IPS-15b (cell line): Measurements from ENCODE around the gene RBM48.
A peak's percentile ranks its signal among the peaks of the same experiment; 100 is the strongest.
"Not testable (repeated sequence)": the region's sequence is repeated elsewhere in the genome, so short reads cannot be mapped to it uniquely, and the experiment has no call there.

Source experiments
- H3K27me3 ChIP-seq: one replicate; pipeline ENCODE4 v1.6.1; 2013; ENCODE audit warnings: low read length; ENCODE audit not compliant: control insufficient read depth, insufficient read depth
- H3K36me3 ChIP-seq: one replicate; pipeline ENCODE4 v1.6.1; 2013; ENCODE audit warnings: low read length; ENCODE audit not compliant: control insufficient read depth, insufficient read depth
- H3K4me1 ChIP-seq: one replicate; pipeline ENCODE4 v1.6.1; 2013; ENCODE audit warnings: mild to moderate bottlenecking, low read length; ENCODE audit not compliant: control insufficient read depth, insufficient read depth
- H3K4me3 ChIP-seq: one replicate; pipeline ENCODE4 v1.5.1; 2013; ENCODE audit warnings: low read depth, low read length
- H3K9ac ChIP-seq: one replicate; pipeline ENCODE4 v1.6.1; 2013; ENCODE audit warnings: low read depth, mild to moderate bottlenecking, low read length
- H3K9me3 ChIP-seq: one replicate; pipeline ENCODE4 v1.6.1; 2013; ENCODE audit warnings: mild to moderate bottlenecking, low read length; ENCODE audit not compliant: control insufficient read depth, insufficient read depth

RBM48 gene

DNA sequence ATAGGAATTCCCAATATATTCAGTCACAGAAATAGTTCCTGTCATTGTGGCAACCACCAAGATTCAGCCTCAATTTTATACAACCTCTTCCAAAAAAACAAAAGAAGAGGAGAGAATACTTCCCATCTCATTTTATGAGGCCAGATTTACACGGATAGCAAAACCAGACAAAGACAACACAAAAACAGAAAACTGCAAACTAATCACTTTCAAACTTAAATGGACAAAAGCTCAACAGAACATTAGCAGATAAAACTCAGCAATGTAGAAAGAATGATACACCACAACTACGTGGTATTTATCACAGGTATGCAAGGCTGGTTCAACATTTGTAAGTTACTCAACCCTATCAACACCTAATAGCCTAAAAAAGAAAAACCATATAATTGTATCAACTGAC, 22.2 kb upstream of the RBM48 start:
- Histone ChIP-seq H3K36me3 (peaks cover under 1% of the 10 kb centered on the region), H3K9ac (no peak overlapping the region), H3K27me3 (no peaks in the 10 kb centered on the region), H3K4me1 (no peaks in the 10 kb centered on the region), H3K9me3 (no peaks in the 10 kb centered on the region), H3K4me3 (no peak overlapping the region)

GRCh38 chr7:92508946-92509345, 19.6 kb upstream of the RBM48 start:
- H3K4me1 ChIP-seq, result no peaks in the 10 kb centered on the region
- no peak overlapping the region for H3K4me3 ChIP-seq
- H3K9ac ChIP-seq, result no peak overlapping the region
- H3K36me3 ChIP-seq, result no peaks in the 10 kb centered on the region
- no peaks in the 10 kb centered on the region for H3K9me3 ChIP-seq
- H3K27me3 ChIP-seq, result no peaks in the 10 kb centered on the region

DNA sequence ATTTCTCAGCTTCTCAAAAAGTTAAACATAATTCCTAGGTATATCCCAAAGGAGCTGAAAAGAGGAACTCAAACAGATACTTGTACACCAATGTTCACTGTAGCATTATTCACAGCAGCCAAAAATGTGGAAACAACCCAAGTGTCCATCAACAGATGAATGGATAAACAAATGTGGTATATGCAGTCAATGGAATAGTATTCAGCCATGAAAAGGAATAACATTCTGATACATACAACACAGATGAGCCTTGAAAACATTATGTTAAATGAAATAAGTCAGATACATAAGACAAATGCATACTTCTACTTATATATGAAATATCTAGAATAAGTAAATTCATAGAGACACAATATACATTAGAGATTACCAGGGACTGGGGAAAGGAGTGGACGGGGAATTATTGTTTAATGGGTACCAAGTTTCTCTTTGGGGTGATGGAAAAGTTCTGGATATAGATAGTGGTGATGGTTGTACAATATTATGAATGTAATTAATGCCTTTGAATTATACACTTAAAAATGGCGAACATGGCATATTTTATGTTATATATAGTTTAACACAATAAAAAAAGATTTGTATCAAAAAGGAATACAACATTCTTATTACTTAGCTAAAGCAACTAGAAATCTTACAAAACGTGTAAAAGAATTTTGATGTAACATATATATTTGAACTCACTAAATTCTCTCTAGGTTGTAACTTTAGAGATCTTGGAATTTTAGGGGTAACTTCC, 15.3 kb upstream of the RBM48 start:
- Histone ChIP-seq H3K9me3 (no peaks in the 10 kb centered on the region), H3K4me3 (no peak overlapping the region), H3K9ac (no peak overlapping the region), H3K36me3 (peaks cover 4% of the 10 kb centered on the region), H3K4me1 (no peaks in the 10 kb centered on the region), H3K27me3 (no peaks in the 10 kb centered on the region)

- Histone ChIP-seq H3K4me1 (no peaks in the 10 kb centered on the region), H3K9ac (no peak overlapping the region), H3K36me3 (peaks cover 7% of the 10 kb centered on the region), H3K4me3 (no peak overlapping the region), H3K9me3 (no peaks in the 10 kb centered on the region), H3K27me3 (no peaks in the 10 kb centered on the region)
Observed at GRCh38 chr7:92517631-92518030, 11.0 kb upstream of the RBM48 start.

- Histone ChIP-seq H3K27me3 (no peaks in the 10 kb centered on the region), H3K4me1 (no peaks in the 10 kb centered on the region), H3K36me3 (peaks cover 7% of the 10 kb centered on the region)
Observed at GRCh38 chr7:92520024-92520423, 8.6 kb upstream of the RBM48 start.

GRCh38 chr7:92523110-92523509, 5.5 kb upstream of the RBM48 start:
- H3K9me3 ChIP-seq, result no peaks in the 10 kb centered on the region
- H3K4me3 ChIP-seq, result no peak overlapping the region
- no peaks in the 10 kb centered on the region for H3K27me3 ChIP-seq
- peaks cover 3% of the 10 kb centered on the region for H3K36me3 ChIP-seq
- no peaks in the 10 kb centered on the region for H3K4me1 ChIP-seq
- no peak overlapping the region for H3K9ac ChIP-seq

More at GRCh38 chr7:92520024-92520423, 8.6 kb upstream of the RBM48 start:
- Histone ChIP-seq H3K9ac (no peak overlapping the region), H3K4me3 (no peak overlapping the region), H3K9me3 (no peaks in the 10 kb centered on the region)

DNA sequence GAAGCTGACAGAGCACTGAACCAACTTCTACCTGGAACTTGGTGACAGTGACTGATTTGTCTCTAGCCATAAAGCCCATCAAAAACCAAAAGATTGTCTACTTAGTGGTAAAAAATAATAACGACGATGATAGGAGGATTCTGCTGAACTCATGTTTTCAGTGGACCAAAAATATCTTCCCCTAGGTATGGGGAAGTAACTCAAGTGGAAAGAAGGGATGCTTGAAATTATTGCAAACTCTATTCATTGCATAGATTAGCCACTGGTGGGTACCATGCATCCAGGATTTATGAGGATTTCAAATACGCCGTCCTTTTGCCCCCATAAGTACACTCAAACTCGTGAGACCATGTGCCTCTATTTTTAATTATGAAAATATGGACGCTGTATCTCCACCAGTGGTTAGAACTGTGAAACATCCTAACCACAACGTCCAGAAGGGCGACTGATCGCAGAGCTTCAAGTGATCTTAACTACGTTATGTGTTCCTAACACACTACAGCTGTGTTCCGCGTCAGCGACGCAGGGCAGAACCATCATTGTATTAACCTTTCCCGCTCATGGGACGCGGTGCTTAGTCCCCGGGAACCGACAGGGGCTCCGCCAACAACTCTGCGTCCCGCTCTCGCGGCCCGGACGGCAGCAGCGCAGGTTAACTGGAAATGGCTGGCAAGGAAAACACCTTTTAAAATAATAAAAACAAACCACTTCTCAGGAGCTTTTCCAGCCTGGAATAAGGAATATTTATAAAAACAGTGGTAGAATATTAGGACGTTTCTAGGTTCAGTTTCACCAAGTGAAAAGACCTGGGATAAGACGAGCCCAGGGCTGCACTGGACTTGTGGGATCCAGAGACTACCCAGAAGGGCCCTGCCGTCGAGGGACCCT, 1.1 kb upstream of the RBM48 start:
- Histone ChIP-seq H3K36me3 (no peaks in the 10 kb centered on the region), H3K4me1 (no peaks in the 10 kb centered on the region)

GRCh38 chr7:92528958-92529264, 316 bp downstream of the RBM48 start:
- Histone ChIP-seq H3K9me3 (no peaks in the 10 kb centered on the region), H3K27me3 (no peaks in the 10 kb centered on the region), H3K4me1 (no peaks in the 10 kb centered on the region), H3K4me3 (peak overlapping the region; percentile 81), H3K36me3 (no peaks in the 10 kb centered on the region), H3K9ac (peak overlapping the region; percentile 56)

More for the DNA sequence above, 1.1 kb upstream of the RBM48 start:
- H3K9me3 ChIP-seq, result no peaks in the 10 kb centered on the region
- H3K9ac ChIP-seq, result peak overlapping the region; percentile 80
- no peaks in the 10 kb centered on the region for H3K27me3 ChIP-seq
- H3K4me3 ChIP-seq, result peak overlapping the region; percentile 92

GRCh38 chr7:92534572-92534971, 6.0 kb downstream of the RBM48 start:
- Histone ChIP-seq H3K27me3 (no peaks in the 10 kb centered on the region), H3K36me3 (no peaks in the 10 kb centered on the region), H3K4me3 (no peak overlapping the region), H3K9me3 (no peaks in the 10 kb centered on the region), H3K4me1 (no peaks in the 10 kb centered on the region), H3K9ac (no peak overlapping the region)

- not testable (repeated sequence) for H3K4me1 ChIP-seq, H3K27me3 ChIP-seq, H3K9ac ChIP-seq, H3K36me3 ChIP-seq, H3K9me3 ChIP-seq, H3K4me3 ChIP-seq
Observed at GRCh38 chr7:92543542-92543941, 14.9 kb downstream of the RBM48 start.

DNA sequence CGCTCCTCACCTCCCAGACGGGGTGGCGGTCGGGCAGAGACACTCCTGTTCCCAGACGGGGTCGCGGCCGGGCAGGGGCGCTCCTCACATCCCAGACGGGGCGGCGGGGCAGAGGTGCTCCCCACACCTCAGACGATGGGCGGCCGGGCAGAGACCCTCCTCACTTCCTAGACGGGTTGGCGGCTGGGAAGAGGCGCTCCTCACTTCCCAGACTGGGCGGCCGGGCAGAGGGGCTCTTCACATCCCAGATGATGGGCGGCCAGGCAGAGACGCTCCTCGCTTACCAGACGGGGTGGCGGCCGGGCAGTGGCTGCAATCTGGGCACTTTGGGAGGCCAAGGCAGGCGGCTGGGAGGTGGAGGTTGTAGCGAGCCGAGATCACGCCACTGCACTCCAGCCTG, 16.5 kb downstream of the RBM48 start:
- H3K4me3 ChIP-seq, H3K27me3 ChIP-seq, H3K9ac ChIP-seq, H3K4me1 ChIP-seq, H3K36me3 ChIP-seq, H3K9me3 ChIP-seq: not testable (repeated sequence)
